ENCODE results near the gene DOCK10.
A peak's percentile ranks its signal among the peaks of the same experiment; 100 is the strongest.
"Not testable (repeated sequence)": the region's sequence is repeated elsewhere in the genome, so short reads cannot be mapped to it uniquely, and the experiment has no call there.

Gene DOCK10

DNA sequence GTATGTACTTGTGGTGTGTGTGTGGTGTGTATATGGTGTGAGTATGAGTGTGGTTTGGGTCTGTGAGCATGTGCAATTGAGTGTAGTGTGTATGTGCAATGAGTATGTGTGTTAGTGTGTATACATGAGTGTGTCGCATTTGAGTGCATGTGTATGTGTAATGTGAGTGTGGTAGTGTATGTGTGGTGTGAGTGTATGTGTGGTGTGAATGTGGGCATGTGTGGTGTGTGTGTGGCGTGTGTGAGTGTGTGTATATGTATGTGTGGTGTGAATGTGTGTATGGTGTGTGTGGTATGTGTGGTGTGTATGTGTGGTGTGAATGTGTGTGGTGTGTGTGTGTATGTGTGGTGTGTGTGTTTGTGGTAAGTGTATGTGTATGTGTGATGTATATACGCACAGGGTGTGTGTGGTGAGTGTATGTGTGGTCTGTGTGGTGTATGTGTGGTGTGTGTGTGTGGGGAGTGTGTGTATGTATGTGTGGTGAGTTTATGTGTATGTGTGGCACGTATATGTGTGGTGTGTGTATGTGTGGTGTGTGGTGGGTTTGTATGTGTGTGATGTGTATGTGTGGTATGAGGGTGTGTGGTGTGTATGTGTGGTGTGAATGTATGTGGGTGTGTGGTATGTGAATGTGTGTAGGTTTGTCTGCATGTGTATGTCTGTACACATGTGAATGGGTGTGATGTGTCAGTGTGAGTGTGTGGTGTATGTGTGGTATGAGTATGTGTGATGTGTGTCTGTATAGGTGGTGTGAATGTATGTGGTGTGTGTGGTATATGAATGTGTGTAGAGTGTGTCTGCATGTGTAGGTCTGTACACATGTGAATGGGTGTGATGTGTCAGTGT, 123.4 kb downstream of the DOCK10 start:
- no peak for DNase-seq (ENCODE audit: low spot score)

DNA sequence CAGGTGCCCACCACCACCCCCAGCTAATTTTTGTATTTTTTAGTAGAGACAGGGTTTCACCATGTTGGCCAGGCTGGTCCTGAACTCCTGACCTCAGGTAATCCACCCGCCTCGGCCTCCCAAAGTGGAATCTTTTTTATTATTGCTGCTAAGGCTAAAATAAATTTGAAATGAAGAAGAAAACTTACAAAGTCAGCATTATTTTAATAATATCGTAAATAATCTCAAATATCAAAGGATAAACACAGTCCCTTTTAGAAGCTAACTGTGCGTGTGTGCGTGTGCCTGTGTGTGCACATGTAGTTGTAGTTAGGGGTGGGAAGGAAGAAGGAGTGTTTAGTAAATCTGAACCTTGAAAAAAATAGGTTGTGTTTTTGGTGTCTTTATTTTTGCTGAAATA, 125.0 kb downstream of the DOCK10 start:
- DNase-seq (ENCODE audit: low spot score) = not testable (repeated sequence)

DNA sequence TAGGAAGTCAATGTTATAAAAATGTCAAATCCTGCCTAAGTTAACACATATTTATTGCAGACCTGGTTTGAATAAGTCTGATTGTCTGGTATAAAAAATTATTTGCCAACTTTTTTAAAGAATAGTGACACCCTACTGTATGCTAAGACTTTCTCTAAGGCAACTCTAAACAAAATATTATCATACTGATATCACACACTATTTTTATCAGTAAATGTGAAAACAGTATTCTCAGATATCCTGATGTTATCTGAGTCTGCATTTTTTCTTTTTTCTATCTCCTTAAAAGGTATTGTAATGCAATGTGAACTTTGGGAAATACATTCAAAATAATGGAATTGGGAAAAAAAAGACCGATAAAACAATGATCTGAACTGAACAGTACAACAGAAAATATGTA, 127.1 kb downstream of the DOCK10 start:
- no peak for DNase-seq (ENCODE audit: low spot score)

DNA sequence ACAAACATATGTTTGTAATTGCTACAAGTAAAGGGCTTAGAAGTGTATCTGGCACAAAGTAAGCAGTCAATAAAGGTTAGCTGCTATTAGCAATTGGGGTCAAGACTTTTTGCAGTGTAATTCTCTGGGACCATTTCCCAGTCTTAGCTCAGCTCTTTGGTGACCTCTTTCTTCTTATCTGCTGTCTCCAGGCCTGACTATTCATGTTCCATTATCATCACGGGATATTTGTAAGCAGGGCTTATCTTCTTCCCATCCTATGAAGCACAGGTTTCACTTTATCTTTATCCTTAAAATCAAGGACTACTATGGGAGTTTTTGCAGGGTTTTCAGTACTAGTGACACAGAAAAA, 131.7 kb downstream of the DOCK10 start:
- no peak for DNase-seq (ENCODE audit: low spot score)

DNA sequence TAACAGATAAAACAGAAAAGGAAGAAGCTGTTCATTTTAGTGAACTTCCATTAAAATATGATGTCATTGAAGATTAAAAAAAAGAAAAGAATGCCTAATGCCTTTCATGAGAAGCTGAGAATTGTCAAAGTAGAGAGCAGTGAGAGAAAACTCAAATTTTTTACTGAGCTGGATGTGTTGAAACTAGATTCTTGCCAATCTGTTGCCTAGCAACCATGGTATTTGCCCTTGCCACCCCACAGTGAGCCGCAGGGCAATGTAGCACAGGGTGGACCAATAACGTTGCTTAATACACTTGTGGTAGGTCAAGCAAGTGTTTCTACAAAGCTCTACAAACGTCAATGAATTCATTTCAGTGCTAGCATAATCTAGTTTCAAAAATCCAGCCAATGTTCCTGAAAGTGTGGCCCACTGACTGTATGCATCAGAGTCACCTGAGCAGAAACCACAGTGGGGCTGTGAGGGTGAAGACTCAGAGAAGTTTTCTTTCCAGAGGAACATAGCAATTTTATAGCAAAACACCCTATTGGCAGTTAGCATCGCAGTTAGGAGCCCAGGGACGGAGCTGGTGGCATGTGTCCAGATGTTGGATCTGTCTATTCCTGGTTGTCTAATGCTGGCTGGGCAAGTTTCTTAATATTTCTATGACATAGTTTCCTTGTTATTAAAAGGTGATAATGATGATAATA, 132.2 kb downstream of the DOCK10 start:
- peak; percentile 62 for DNase-seq (ENCODE audit: low spot score)

DNA sequence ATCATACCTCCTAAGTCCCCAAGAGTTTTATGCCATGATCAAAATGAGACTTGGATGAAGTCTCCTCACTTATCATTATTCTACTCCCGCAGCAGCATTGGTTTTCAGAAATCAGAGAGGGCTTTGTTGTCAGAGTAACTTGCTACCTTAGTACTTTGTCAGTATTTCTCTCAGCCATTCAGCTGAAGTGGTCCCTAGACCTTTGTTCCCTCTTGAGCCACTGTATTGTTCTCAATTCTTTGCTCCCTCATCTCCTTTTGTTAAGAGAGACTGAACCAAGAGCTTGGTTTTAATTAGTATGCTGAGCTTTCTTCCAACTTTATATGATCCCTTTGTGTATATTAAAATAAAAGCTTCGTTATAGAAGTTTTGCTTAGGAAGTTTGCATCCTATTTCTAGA, 133.4 kb downstream of the DOCK10 start:
- DNase-seq (ENCODE audit: low spot score) = no peak

DNA sequence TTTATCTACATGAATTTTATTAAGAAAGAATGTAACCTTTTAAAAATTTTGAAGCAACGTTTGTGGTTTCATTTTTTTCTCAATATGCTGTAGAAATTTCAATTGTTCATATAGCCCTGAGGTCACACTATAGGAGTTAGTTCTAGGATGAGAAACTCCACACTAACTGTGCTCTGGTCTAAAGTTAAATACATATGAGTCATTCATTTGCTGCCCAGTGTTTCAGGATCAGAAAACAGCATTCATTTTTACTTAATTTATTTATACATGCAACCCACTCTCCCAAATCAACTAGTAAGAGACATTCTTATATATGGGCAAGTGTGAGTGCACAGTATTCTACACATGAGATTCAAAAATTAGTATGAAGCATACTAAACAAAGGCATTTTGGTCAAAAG, 137.9 kb downstream of the DOCK10 start:
- DNase-seq (ENCODE audit: low spot score) = peak; percentile 40

DNA sequence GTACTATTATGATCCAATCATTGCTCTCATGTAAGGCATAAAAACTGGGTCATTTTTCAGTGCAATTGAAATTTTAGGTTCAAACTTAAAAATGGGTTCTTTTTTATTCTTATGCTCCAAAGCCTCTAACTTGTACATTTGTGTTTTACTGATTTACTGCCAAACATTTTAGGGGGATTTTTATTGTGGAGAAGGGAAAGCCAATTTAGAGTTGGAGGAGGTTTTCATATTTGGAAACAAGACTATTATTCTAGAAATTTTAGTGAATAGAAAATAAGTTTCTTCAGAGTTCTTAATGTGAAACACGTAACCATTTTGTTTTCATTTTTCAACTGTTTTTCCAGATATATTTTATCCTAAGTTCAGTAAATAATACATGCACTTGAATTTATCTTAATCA, 138.6 kb downstream of the DOCK10 start:
- DNase-seq (ENCODE audit: low spot score) = no peak

DNA sequence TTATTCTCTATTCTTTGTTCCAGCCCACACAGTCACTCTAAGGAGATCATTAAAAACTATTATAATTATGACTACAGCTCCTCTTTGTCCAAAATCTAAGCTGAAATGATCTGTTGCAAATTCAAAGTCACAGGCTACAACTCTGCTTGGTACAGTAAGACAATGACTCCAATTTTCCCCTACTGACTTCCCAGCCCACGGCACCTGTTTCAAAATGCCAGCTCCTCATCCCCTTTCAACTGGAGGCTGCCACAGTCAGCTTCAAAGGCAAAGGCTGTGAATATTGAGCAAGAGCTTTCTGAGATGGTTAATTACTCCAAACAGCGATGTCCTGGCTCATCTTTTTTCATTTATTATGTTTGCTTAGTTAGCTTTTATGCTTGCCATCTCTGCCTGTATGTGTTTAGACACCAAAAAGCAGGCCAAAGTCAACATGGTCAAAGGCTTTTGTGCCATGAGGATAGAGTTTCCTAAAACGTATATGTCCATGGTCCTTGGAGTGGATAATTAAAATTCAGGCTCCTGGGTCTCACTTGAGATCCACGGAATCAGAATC, 141.1 kb downstream of the DOCK10 start:
- DNase-seq (ENCODE audit: low spot score) = no peak

DNA sequence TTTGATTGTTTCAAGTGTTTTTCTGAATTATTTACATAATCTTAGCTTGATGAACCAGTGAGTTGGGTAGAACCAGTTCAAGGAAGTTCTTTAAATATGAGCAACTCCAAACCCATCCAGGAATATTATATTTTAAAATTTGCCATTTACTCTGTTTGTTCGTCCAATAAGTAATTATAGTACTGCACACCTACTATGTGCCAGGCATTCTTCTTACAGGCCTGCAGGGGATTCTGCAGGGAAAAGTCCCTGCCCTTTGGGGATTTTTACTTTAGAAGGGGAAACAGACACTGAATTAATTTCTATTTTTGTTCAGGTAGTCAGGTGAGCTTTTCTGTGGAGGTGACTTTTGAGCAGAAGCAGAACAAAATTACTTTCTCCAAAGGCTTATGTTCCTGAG, 146.9 kb downstream of the DOCK10 start:
- DNase-seq (ENCODE audit: low spot score) = no peak

DNA sequence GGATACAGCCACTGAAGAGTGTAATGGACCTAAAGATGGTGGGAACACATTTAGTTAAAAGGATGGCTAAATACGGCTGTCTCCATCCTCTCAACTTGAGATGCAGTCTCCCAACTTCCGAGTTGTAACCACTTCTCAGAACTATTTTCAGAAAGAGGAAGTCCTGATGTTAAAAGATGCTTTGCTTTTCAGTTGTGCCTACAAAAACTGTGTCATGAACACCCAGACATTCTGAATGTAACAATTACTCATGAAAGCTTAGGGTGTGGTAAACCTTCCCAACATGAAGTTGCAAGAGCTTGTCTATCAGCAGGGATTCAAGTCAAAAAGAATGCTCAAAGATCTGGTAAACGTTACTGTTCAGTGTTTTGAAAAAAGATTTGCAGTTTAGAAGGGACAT, 147.9 kb downstream of the DOCK10 start:
- DNase-seq (ENCODE audit: low spot score) = no peak

DNA sequence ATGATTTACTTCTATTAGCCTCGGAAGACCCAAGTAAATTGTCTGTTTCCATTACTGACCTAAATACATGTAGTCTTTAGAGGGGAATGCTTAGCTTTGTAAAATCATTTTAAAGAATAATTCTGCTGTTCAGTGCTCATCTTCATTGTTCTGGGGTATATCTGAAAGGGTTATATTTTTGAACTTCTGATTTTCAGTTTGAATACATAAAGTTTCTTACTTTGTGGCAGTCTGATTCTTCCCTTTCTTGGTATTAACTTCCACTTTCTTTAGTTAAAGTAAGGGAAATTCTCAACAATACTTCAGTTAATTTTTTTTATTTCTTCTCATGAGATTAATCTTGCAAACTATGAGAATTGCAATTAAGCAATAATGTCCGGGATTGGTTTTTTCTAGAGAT, 148.4 kb downstream of the DOCK10 start:
- no peak for DNase-seq (ENCODE audit: low spot score)

DNA sequence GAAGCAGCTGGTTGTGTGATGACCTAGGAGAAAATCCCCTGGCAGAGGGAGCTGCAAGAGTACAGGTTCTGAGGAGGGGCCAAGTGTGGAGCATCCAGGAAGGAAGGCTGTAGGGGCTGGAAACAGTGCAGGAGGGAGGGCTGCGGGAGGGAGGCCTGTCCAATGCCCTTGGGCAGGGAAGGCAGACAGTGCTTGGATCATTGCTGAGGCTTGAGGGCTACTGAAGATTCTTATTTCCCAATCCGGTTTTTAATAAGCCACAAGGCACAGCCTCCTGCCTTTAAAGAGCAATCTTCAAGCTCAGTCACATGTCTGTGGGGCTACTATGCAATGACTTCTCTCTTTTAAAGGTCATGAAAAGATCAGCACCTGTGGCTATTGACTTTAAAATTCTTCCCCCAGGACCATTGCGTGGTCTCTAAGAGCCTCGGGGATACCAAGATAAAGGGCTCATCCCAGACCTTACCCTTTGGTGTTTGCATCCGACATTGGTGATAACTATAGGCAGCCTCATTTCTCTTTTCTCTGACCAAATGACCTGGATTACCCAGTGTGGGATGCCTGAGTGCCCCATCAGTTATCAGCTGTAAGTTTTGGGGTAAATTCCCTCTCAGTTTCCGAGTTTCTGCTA, 149.6 kb downstream of the DOCK10 start:
- no peak for DNase-seq (ENCODE audit: low spot score)

DNA sequence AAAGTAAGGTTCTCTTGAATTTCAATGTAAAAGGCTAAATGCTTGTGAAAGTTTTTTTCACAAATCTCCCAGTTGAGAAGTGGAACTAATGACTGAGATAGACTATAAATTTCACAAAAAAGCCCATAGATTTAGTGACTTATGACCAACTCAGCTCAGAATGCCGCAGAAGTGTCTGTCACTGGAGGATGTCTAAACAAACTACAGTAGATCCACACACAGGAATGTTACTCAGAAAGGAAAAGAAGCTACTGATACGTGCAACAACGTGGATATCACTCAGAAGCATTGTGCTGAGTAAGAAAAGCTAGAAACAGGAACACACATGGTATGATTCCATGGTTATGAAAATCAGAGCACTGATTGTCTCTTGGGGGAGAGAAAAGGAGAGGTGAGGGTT, 151.9 kb downstream of the DOCK10 start:
- DNase-seq (ENCODE audit: low spot score) = no peak

DNA sequence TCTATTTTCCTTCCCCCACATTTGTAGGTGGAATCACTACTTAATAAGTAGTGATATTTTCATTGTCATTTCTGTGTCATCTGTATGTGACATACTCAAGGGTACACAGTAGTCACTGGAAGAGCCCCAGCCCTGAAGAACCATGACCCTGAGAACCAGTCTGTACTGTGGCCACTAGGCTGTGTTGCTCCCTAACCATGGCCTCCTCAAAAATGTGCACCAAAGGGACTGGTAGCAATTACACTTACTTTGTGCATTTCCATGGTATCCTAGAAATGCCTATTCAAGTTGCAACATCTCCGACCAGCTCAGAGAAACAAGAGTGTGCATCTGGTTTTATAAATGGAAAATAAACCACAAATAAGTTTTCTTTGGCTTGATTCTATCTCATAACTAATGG, 155.1 kb downstream of the DOCK10 start:
- DNase-seq (ENCODE audit: low spot score) = peak; percentile 56

DNA sequence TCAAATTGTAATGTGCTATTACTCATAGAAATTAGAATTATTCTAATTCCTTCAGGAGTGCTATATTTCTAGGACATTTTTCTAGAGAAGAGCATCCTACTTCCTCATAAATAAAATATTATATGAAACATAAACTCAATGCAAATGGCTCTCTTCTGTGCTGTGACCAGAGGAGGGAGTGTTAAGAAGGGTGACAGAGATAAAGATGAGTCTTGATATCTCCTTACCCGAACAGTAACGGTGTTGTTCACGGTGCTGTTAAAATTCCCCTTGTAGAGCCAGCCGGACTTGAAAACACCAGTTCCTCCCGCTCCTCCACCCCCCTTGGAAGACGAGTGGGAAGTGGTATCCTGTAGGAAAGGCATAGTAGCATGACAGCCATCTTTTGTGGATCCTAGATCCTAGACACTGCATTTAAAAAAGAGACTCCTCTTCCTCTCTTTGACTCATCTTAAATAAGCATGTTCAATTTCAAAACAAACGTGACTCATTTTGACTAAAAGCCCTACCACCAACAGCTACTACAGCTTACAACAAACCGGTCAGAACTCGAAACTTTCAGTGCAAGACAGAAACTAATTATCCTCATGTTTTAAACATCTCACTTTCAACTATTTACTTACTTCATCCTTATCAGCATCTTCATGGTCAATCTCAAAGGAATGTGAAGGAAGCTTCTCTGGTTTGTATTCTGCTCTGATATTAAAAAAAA, 156.3 kb downstream of the DOCK10 start:
- peak; percentile 68 for DNase-seq (ENCODE audit: low spot score)

DNA sequence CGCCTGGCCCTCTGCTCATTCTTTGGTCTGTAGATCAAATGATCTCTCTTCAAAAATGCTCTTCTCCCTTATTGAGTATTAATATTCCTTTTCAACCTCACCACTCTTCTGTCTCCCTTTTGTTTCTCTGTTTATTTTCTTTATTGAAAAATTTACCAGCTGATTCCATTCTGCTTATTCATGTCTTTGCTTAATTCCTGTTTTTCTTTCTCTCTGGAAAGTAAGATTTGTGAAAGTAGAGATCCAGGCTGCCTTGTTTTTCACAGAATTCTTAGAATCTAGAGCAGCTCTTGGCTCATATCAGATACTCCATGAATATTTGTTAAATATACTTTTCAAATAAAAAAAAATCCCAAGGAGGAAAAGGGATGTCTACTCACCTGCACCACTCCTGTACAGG, 157.0 kb downstream of the DOCK10 start:
- DNase-seq (ENCODE audit: low spot score) = no peak

DNA sequence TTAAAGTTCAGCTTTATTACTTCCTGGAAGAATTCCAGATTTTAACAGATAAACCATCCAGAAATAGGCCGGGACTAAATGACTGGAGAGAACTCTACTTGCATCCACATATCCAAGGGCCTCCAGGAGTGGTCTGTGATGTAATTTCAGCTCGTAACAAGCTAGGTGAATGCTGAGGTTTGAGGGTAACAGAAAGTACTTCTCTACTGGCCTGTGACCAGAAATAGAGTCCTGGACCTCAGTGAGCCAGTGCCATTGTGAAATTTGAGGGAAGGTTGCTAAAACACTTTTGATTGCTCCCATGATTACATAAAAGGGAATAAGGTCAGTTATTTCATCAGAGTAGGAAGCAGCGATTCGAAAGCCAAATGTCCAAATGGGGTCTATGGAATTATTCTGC, 158.1 kb downstream of the DOCK10 start:
- peak; percentile 10 for DNase-seq (ENCODE audit: low spot score)

DNA sequence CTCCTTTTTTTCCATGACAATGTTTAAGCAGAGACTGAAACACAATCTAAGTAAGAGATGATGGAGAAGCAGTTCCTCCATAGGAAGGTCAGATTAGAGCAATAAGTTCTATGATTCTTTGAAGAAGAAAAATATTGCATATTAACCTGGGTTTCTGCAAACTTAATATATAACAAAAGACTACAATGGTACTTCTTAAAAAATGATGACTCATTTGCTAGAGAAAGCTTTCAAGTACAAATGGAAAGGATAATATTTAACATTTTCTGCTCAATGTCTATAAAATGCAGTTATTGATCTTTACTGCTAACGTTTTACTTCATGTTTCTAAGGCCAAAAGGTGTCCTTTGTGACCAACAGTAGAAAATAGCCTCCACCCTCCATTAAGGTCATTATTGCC, 158.6 kb downstream of the DOCK10 start:
- DNase-seq (ENCODE audit: low spot score) = no peak

DNA sequence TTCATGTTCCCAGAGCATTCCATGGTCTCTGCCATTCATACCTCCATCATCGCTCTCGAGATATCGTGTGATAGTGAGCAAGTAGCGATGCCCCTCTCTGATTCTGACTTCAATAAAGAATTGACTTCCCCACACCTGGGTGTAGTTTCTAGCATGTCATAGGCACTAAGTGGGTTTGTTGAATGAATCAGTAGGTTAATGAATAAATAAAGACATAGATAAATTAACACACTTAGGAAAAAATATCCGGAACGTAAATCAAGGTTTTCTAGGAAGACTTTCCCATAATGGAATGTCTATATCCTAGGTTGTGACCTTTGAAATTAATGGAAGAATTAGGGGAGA, 159.1 kb downstream of the DOCK10 start:
- DNase-seq (ENCODE audit: low spot score) = no peak

DNA sequence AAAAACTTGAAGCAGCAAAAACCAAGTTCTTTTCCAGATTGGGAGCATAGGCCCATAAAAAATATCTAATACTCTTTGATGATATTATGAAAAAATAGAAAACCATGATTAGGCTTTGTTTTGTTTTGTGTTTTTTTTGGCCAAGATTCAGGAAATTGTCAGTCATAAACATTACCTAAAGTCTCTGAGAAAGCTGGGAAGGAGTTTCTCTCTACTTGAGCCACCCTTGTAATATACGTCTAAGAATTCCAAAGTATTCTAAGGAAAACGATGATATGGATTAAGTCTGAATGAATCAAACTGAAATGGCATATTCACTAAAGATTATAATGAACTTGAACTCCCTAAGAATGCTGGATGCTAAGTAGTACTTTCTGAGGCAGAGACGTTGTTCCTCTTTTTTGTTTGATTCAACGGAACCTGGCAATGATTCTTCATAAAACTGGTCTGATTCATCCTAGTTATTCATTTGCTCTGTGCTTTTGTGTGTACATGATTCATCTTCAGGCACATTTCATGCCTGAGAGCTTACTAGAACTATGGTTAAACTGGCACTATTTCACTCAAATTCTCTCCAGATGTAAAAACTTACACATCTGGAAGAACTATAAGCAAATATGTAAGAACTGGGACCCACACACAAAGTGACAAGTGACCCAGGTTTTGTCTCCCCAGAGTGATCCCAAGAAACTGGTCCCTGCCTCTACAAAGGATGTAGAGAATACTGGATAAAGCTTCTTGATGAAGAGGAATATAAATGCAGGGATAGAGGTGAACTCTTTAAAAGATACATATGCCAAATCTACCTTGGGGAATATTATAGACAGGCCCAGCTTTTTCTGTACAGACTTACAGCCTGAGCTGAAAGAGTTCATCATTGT, 159.7 kb downstream of the DOCK10 start:
- DNase-seq (ENCODE audit: low spot score) = peak; percentile 72

Data from GM03348 (cell line).